ENCODE data around the gene SVIL.
"Not testable (repeated sequence)": the region's sequence is repeated elsewhere in the genome, so short reads cannot be mapped to it uniquely, and the experiment has no call there.

The SVIL gene

GRCh38 chr10:29603223-29603896, 31.4 kb downstream of the SVIL start:
- DNase-seq (ENCODE audit: low read depth), result no peak

GRCh38 chr10:29600821-29601220, 34.0 kb downstream of the SVIL start:
- DNase-seq (ENCODE audit: low read depth), result no peak

- no peak for DNase-seq (ENCODE audit: low read depth)
Measured at GRCh38 chr10:29600067-29600466, 34.7 kb downstream of the SVIL start.

- DNase-seq (ENCODE audit: low read depth), result peak; percentile 64
Measured at GRCh38 chr10:29598851-29599311, 35.9 kb downstream of the SVIL start.

- DNase-seq (ENCODE audit: low read depth), result no peak
Measured at GRCh38 chr10:29596826-29597225, 37.9 kb downstream of the SVIL start.

GRCh38 chr10:29596356-29596755, 38.4 kb downstream of the SVIL start:
- no peak for DNase-seq (ENCODE audit: low read depth)

GRCh38 chr10:29595636-29596225, 39.0 kb downstream of the SVIL start:
- DNase-seq (ENCODE audit: low read depth), result no peak

GRCh38 chr10:29595146-29595545, 39.6 kb downstream of the SVIL start:
- no peak for DNase-seq (ENCODE audit: low read depth)

GRCh38 chr10:29591651-29591968, 43.2 kb downstream of the SVIL start:
- DNase-seq (ENCODE audit: low read depth), result no peak

- DNase-seq (ENCODE audit: low read depth), result no peak
Measured at GRCh38 chr10:29590915-29591650, 43.7 kb downstream of the SVIL start.

- no peak for DNase-seq (ENCODE audit: low read depth)
Measured at GRCh38 chr10:29588629-29589421, 45.9 kb downstream of the SVIL start.

- not testable (repeated sequence) for DNase-seq (ENCODE audit: low read depth)
Measured at GRCh38 chr10:29587750-29588628, 46.8 kb downstream of the SVIL start.

- DNase-seq (ENCODE audit: low read depth), result not testable (repeated sequence)
Measured at GRCh38 chr10:29587102-29587749, 47.5 kb downstream of the SVIL start.

GRCh38 chr10:29586509-29586908, 48.3 kb downstream of the SVIL start:
- no peak for DNase-seq (ENCODE audit: low read depth)

- no peak for DNase-seq (ENCODE audit: low read depth)
Measured at GRCh38 chr10:29585488-29585976, 49.2 kb downstream of the SVIL start.

GRCh38 chr10:29584436-29584835, 50.3 kb downstream of the SVIL start:
- no peak for DNase-seq (ENCODE audit: low read depth)

- no peak for DNase-seq (ENCODE audit: low read depth)
Measured at GRCh38 chr10:29583674-29584073, 51.1 kb downstream of the SVIL start.

GRCh38 chr10:29582769-29583168, 52.0 kb downstream of the SVIL start:
- not testable (repeated sequence) for DNase-seq (ENCODE audit: low read depth)

- DNase-seq (ENCODE audit: low read depth), result no peak
Measured at GRCh38 chr10:29579455-29579970, 55.3 kb downstream of the SVIL start.

GRCh38 chr10:29578457-29578856, 56.3 kb downstream of the SVIL start:
- DNase-seq (ENCODE audit: low read depth), result no peak

GRCh38 chr10:29576681-29577080, 58.1 kb downstream of the SVIL start:
- no peak for DNase-seq (ENCODE audit: low read depth)
